Measurements from ENCODE around the gene DOCK4. TPM values are rescaled to one million over a fixed set of nuclear protein-coding genes. Genes with fewer than 3 reads are reported as not detected.

Gene DOCK4
- total RNA-seq, 1 experiment from 2014 or later, result 20.4 TPM

DNA sequence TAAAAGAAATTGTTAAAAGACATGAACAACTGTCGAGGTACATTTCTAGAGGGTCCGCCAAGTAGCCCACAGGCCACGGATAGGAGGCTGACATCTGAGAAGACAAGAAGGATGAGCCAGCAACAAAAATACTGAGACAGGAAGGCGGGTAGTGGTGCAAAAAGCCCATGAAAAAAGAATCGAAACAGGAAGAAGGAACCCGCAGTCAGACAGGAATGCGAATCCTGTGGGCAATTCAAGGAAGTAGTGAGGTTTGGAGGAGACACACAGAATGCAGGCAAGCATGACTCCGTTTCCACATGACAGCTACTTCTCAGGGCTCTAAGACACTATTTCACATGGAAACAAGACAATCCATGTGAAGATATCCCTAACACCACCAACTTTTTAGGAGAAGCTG lies 125.2 kb downstream of the DOCK4 start (continued):
- TF ChIP-seq, protein P1, sequence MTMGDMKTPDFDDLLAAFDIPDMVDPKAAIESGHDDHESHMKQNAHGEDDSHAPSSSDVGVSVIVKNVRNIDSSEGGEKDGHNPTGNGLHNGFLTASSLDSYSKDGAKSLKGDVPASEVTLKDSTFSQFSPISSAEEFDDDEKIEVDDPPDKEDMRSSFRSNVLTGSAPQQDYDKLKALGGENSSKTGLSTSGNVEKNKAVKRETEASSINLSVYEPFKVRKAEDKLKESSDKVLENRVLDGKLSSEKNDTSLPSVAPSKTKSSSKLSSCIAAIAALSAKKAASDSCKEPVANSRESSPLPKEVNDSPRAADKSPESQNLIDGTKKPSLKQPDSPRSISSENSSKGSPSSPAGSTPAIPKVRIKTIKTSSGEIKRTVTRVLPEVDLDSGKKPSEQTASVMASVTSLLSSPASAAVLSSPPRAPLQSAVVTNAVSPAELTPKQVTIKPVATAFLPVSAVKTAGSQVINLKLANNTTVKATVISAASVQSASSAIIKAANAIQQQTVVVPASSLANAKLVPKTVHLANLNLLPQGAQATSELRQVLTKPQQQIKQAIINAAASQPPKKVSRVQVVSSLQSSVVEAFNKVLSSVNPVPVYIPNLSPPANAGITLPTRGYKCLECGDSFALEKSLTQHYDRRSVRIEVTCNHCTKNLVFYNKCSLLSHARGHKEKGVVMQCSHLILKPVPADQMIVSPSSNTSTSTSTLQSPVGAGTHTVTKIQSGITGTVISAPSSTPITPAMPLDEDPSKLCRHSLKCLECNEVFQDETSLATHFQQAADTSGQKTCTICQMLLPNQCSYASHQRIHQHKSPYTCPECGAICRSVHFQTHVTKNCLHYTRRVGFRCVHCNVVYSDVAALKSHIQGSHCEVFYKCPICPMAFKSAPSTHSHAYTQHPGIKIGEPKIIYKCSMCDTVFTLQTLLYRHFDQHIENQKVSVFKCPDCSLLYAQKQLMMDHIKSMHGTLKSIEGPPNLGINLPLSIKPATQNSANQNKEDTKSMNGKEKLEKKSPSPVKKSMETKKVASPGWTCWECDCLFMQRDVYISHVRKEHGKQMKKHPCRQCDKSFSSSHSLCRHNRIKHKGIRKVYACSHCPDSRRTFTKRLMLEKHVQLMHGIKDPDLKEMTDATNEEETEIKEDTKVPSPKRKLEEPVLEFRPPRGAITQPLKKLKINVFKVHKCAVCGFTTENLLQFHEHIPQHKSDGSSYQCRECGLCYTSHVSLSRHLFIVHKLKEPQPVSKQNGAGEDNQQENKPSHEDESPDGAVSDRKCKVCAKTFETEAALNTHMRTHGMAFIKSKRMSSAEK (CRISPR knock-in tag; IDR thresholded peaks at IDR 0.05; ENCODE audit: borderline replicate concordance), result no peak
- TF ChIP-seq SP1 (CRISPR knock-in tag; conservative IDR thresholded peaks at IDR 0.05) (no peak), NR3C1 (CRISPR knock-in tag; conservative IDR thresholded peaks at IDR 0.05; ENCODE audit: low read depth) (no peak), NR2C2 (CRISPR knock-in tag; IDR thresholded peaks at IDR 0.05) (no peak), FOXP1 (CRISPR knock-in tag; IDR thresholded peaks at IDR 0.05; ENCODE audit: borderline replicate concordance) (no peak), HMGA2 (CRISPR knock-in tag; IDR thresholded peaks at IDR 0.05) (no peak), NR1H2 (CRISPR knock-in tag; IDR thresholded peaks at IDR 0.05) (no peak)
- TF ChIP-seq, protein P2, sequence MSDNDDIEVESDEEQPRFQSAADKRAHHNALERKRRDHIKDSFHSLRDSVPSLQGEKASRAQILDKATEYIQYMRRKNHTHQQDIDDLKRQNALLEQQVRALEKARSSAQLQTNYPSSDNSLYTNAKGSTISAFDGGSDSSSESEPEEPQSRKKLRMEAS (CRISPR knock-in tag; IDR thresholded peaks at IDR 0.05), result no peak
- TF ChIP-seq, protein P3, sequence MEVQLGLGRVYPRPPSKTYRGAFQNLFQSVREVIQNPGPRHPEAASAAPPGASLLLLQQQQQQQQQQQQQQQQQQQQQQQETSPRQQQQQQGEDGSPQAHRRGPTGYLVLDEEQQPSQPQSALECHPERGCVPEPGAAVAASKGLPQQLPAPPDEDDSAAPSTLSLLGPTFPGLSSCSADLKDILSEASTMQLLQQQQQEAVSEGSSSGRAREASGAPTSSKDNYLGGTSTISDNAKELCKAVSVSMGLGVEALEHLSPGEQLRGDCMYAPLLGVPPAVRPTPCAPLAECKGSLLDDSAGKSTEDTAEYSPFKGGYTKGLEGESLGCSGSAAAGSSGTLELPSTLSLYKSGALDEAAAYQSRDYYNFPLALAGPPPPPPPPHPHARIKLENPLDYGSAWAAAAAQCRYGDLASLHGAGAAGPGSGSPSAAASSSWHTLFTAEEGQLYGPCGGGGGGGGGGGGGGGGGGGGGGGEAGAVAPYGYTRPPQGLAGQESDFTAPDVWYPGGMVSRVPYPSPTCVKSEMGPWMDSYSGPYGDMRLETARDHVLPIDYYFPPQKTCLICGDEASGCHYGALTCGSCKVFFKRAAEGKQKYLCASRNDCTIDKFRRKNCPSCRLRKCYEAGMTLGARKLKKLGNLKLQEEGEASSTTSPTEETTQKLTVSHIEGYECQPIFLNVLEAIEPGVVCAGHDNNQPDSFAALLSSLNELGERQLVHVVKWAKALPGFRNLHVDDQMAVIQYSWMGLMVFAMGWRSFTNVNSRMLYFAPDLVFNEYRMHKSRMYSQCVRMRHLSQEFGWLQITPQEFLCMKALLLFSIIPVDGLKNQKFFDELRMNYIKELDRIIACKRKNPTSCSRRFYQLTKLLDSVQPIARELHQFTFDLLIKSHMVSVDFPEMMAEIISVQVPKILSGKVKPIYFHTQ (CRISPR knock-in tag; IDR thresholded peaks at IDR 0.05), result no peak

DNA sequence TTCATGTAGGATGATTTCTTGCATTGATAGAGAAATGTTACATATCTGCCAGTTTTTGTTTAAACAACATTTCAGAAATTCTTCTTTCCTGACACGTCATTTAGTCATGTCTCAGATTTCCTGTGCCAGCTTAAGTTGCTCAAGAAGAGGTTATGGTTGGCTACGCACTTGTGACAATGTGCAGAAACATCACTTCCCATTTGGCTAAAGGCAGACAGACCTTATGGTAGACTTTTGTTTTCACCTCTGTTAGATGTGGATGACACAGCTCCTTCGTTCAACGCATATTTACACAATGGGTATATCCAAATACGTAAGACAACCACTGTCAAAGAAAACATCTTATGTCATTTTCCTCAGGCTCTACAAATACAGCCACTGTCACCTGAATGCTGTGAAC lies 125.8 kb downstream of the DOCK4 start:
- H3K4me3 Mint-ChIP-seq, result no peak overlapping the region
- no peak overlapping the region for H3K27ac Mint-ChIP-seq
- TF ChIP-seq NR2C2 (CRISPR knock-in tag; IDR thresholded peaks at IDR 0.05), result no peak
- TF ChIP-seq, protein P4, sequence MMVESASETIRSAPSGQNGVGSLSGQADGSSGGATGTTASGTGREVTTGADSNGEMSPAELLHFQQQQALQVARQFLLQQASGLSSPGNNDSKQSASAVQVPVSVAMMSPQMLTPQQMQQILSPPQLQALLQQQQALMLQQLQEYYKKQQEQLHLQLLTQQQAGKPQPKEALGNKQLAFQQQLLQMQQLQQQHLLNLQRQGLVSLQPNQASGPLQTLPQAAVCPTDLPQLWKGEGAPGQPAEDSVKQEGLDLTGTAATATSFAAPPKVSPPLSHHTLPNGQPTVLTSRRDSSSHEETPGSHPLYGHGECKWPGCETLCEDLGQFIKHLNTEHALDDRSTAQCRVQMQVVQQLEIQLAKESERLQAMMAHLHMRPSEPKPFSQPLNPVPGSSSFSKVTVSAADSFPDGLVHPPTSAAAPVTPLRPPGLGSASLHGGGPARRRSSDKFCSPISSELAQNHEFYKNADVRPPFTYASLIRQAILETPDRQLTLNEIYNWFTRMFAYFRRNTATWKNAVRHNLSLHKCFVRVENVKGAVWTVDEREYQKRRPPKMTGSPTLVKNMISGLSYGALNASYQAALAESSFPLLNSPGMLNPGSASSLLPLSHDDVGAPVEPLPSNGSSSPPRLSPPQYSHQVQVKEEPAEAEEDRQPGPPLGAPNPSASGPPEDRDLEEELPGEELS (CRISPR knock-in tag; IDR thresholded peaks at IDR 0.05), result no peak
- TF ChIP-seq, protein P5, sequence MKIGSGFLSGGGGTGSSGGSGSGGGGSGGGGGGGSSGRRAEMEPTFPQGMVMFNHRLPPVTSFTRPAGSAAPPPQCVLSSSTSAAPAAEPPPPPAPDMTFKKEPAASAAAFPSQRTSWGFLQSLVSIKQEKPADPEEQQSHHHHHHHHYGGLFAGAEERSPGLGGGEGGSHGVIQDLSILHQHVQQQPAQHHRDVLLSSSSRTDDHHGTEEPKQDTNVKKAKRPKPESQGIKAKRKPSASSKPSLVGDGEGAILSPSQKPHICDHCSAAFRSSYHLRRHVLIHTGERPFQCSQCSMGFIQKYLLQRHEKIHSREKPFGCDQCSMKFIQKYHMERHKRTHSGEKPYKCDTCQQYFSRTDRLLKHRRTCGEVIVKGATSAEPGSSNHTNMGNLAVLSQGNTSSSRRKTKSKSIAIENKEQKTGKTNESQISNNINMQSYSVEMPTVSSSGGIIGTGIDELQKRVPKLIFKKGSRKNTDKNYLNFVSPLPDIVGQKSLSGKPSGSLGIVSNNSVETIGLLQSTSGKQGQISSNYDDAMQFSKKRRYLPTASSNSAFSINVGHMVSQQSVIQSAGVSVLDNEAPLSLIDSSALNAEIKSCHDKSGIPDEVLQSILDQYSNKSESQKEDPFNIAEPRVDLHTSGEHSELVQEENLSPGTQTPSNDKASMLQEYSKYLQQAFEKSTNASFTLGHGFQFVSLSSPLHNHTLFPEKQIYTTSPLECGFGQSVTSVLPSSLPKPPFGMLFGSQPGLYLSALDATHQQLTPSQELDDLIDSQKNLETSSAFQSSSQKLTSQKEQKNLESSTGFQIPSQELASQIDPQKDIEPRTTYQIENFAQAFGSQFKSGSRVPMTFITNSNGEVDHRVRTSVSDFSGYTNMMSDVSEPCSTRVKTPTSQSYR (CRISPR knock-in tag; IDR thresholded peaks at IDR 0.05), result no peak
- ChIA-PET POLR2A (no interaction called here), CTCF (interaction anchor here (0.6 to 1.4 kb wide), 2 partner anchors 14 to 126 kb away, joined by 3 read pairs; partner anchors contain the start of genes DOCK4 and ZNF277)
- DNase-seq (ENCODE audit: low spot score) (no peak), ATAC-seq (no peak)
- no peaks in the 10 kb centered on the region for H3K27me3 Mint-ChIP-seq (ENCODE audit: low read depth)
- H3K9me3 Mint-ChIP-seq, result no peaks in the 10 kb centered on the region
- H3K36me3 Mint-ChIP-seq, result no peaks in the 10 kb centered on the region
- peaks cover 33% of the 10 kb centered on the region for H3K4me1 Mint-ChIP-seq
